ENCODE data around the gene GRM8. TPM values are rescaled to one million over a fixed set of nuclear protein-coding genes. Genes with fewer than 3 reads are reported as not detected.
"Not testable (repeated sequence)": the region's sequence is repeated elsewhere in the genome, so short reads cannot be mapped to it uniquely, and the experiment has no call there.

GRM8 gene
- total RNA-seq, 1 donor from 2014 or later: 7.8 TPM

DNA sequence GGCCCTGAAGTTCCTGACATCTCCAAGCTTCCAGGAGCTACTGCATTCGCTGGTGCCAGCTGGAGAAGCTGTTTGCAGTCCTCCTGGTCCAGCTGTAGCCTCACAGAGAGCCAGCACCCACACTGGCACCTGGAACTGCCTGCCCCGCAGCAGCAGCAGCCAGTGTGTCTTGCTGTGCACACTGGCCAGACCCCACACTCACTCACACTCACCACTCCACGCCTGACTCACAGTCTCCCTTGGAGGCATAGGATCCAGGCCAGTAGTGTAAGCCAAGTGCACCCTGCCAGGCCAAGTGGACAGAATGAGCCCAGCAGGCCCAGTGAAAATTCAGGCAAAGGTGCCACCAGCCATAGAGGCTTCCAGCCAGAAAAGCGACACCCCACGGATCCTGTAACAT is 566.3 kb downstream of the GRM8 start:
- H3K4me3 Mint-ChIP-seq (ENCODE audit: unreplicated experiment): no peak overlapping the region
- peaks cover 5% of the 10 kb centered on the region for H3K9me3 Mint-ChIP-seq (ENCODE audit: unreplicated experiment)
- H3K27ac Mint-ChIP-seq (ENCODE audit: unreplicated experiment): no peak overlapping the region
- TF ChIP-seq, protein P1, sequence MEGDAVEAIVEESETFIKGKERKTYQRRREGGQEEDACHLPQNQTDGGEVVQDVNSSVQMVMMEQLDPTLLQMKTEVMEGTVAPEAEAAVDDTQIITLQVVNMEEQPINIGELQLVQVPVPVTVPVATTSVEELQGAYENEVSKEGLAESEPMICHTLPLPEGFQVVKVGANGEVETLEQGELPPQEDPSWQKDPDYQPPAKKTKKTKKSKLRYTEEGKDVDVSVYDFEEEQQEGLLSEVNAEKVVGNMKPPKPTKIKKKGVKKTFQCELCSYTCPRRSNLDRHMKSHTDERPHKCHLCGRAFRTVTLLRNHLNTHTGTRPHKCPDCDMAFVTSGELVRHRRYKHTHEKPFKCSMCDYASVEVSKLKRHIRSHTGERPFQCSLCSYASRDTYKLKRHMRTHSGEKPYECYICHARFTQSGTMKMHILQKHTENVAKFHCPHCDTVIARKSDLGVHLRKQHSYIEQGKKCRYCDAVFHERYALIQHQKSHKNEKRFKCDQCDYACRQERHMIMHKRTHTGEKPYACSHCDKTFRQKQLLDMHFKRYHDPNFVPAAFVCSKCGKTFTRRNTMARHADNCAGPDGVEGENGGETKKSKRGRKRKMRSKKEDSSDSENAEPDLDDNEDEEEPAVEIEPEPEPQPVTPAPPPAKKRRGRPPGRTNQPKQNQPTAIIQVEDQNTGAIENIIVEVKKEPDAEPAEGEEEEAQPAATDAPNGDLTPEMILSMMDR (IDR thresholded peaks at IDR 0.05; ENCODE audit: partially characterized antibody, unreplicated experiment): no peak
- peaks cover 1% of the 10 kb centered on the region for H3K4me1 Mint-ChIP-seq (ENCODE audit: low read depth, unreplicated experiment)
- DNase-seq: no peak
- H3K36me3 Mint-ChIP-seq (ENCODE audit: unreplicated experiment): peaks cover 11% of the 10 kb centered on the region
- H3K27me3 Mint-ChIP-seq (ENCODE audit: unreplicated experiment): peaks cover 4% of the 10 kb centered on the region

- Mint-ChIP-seq H3K36me3 (ENCODE audit: unreplicated experiment) (peaks cover 11% of the 10 kb centered on the region), H3K9me3 (ENCODE audit: unreplicated experiment) (peaks cover 5% of the 10 kb centered on the region), H3K4me1 (ENCODE audit: low read depth, unreplicated experiment) (peaks cover 3% of the 10 kb centered on the region), H3K27ac (ENCODE audit: unreplicated experiment) (no peak overlapping the region), H3K4me3 (ENCODE audit: unreplicated experiment) (no peak overlapping the region), H3K27me3 (ENCODE audit: unreplicated experiment) (peaks cover 4% of the 10 kb centered on the region)
- DNase-seq: no peak
- TF ChIP-seq, protein P1 (IDR thresholded peaks at IDR 0.05; ENCODE audit: partially characterized antibody, unreplicated experiment): no peak
Observed at GRCh38 chr7:126685596-126685995, 567.1 kb downstream of the GRM8 start.

DNA sequence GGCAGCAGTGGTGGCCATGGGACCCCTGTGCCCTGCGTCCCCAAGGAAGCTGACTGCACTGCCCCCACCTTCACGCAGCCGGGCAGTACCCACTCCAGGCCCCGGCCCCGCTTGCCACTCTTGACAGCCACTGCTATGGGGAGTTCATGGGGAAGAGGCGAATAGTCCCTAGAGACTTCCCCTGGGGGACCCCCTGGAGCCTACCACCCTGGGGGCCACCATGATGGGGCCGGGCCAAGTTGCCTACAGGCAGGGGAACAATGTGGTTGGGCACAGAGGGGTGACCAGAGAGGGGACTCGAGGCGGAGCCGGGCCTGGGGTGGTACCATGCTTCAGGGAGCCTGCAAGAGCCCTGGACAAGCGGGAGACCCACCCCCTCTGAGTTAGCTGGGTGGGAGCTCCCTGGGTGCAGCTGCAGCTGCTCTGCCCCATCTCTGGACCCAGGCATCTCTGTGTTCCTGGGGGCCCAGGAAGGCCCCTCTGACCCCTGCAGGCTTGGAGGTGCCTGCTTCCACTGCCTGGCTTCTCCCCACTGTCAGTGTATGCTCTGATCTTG is 567.6 kb downstream of the GRM8 start:
- Mint-ChIP-seq H3K4me3 (ENCODE audit: unreplicated experiment) (no peak overlapping the region), H3K27me3 (ENCODE audit: unreplicated experiment) (peaks cover 4% of the 10 kb centered on the region), H3K4me1 (ENCODE audit: low read depth, unreplicated experiment) (peaks cover 3% of the 10 kb centered on the region), H3K27ac (ENCODE audit: unreplicated experiment) (no peak overlapping the region), H3K36me3 (ENCODE audit: unreplicated experiment) (peaks cover 10% of the 10 kb centered on the region), H3K9me3 (ENCODE audit: unreplicated experiment) (peaks cover 5% of the 10 kb centered on the region)
- DNase-seq: no peak
- TF ChIP-seq, protein P1 (IDR thresholded peaks at IDR 0.05; ENCODE audit: partially characterized antibody, unreplicated experiment): no peak

DNA sequence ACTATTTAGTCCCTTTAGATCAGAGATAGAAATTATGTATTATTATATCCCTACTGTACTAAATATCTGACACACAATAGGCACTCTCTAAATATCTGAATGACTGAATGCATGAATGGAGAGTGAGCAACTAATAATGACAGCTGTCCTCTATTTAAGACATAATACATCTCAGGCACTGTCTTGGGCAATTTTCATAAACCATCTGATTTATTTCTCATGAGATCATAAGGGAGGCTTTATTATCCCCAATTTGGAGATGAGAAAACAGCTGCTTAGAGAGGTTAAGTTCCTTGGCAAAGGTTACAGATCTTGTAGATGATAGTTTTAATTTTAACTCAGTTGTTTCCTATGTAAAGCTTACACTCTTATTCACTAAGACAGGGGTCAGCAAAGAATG is 570.6 kb downstream of the GRM8 start:
- H3K4me1 Mint-ChIP-seq (ENCODE audit: low read depth, unreplicated experiment): peaks cover 3% of the 10 kb centered on the region
- H3K9me3 Mint-ChIP-seq (ENCODE audit: unreplicated experiment): peaks cover 1% of the 10 kb centered on the region
- H3K4me3 Mint-ChIP-seq (ENCODE audit: unreplicated experiment): no peak overlapping the region
- TF ChIP-seq, protein P1 (IDR thresholded peaks at IDR 0.05; ENCODE audit: partially characterized antibody, unreplicated experiment): no peak
- H3K27me3 Mint-ChIP-seq (ENCODE audit: unreplicated experiment): peaks cover 1% of the 10 kb centered on the region
- H3K36me3 Mint-ChIP-seq (ENCODE audit: unreplicated experiment): no peaks in the 10 kb centered on the region
- H3K27ac Mint-ChIP-seq (ENCODE audit: unreplicated experiment): no peak overlapping the region
- no peak for DNase-seq

DNA sequence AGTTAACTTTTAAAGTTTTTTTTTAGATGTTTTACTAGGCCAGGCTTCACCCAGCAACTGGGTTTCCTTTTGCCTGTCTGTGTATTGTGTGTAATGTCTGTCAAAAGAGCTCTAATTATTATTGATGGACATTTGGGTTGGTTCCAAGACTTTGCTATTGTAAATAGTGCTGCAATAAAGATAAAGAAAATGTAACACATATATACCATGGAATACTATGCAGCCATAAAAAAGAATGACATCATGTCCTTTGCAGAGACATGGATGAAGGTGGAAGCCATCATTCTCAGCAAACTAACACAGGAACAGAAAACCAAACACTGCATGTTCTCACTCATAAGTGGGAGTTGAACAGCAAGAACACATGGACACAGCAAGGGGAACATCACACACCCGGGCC is 584.0 kb downstream of the GRM8 start:
- not testable (repeated sequence) for DNase-seq; H3K4me1 Mint-ChIP-seq (ENCODE audit: low read depth, unreplicated experiment); H3K4me3 Mint-ChIP-seq (ENCODE audit: unreplicated experiment); H3K9me3 Mint-ChIP-seq (ENCODE audit: unreplicated experiment); H3K27ac Mint-ChIP-seq (ENCODE audit: unreplicated experiment); H3K36me3 Mint-ChIP-seq (ENCODE audit: unreplicated experiment); H3K27me3 Mint-ChIP-seq (ENCODE audit: unreplicated experiment)
